Natural killer cell (primary cell): ENCODE data around the gene NKD1. TPM values are rescaled to one million over a fixed set of nuclear protein-coding genes. Genes with fewer than 3 reads are reported as not detected.

ENCODE experiments used
- ATAC-seq, 3 donors: fragments of 150-1000 bp in 2 of 3; fragments of 200-7000 bp in 1 of 3; cut with Tn5 transposase; 1 replicate in 1 of 3; 2 replicates in 2 of 3; pipeline ENCODE4 v1.10.0; 2021; ENCODE audit warnings: mild to moderate bottlenecking in 2 of 3, moderate library complexity in 2 of 3
- DNase-seq, 2 donors: peaks; one replicate each; pipeline versions ENCODE4 v3.0.0 to v3.0.0-alpha.2; 2013 to 2021; ENCODE audit warnings: mixed read lengths in 1 of 2
- H3K27ac ChIP-seq: one replicate; pipeline ENCODE4 v1.5.1; 2013; ENCODE audit warnings: mild to moderate bottlenecking, low read length
- H3K27me3 ChIP-seq: one replicate; pipeline ENCODE4 v1.6.1; 2013; ENCODE audit warnings: low read length; ENCODE audit not compliant: control insufficient read depth, insufficient read depth
- H3K36me3 ChIP-seq: one replicate; pipeline ENCODE4 v1.6.1; 2013; ENCODE audit warnings: low read length; ENCODE audit not compliant: control insufficient read depth, insufficient read depth
- H3K4me1 ChIP-seq: one replicate; pipeline ENCODE4 v1.6.1; 2013; ENCODE audit warnings: low read length; ENCODE audit not compliant: control insufficient read depth, insufficient read depth
- H3K4me3 ChIP-seq: one replicate; pipeline ENCODE4 v1.5.1; 2013; ENCODE audit warnings: low read length
- H3K9me3 ChIP-seq: one replicate; pipeline ENCODE4 v1.6.1; 2013; ENCODE audit warnings: low read length; ENCODE audit not compliant: control insufficient read depth, insufficient read depth
- H3K27ac Mint-ChIP-seq, 2 donors: one replicate each; pipeline ENCODE4 v1.8.0; 2022; ENCODE audit warnings: mild to moderate bottlenecking in 2 of 2, mixed read lengths in 2 of 2, moderate library complexity in 1 of 2
- H3K27me3 Mint-ChIP-seq, 2 donors: one replicate each; pipeline ENCODE4 v1.8.0; 2022; ENCODE audit warnings: low read depth in 2 of 2, mixed read lengths in 2 of 2
- H3K36me3 Mint-ChIP-seq: one replicate; pipeline ENCODE4 v1.8.0; 2022; ENCODE audit warnings: mixed read lengths
- H3K4me1 Mint-ChIP-seq, 2 donors: one replicate each; pipeline ENCODE4 v1.8.0; 2022; ENCODE audit warnings: mixed read lengths in 2 of 2
- H3K4me3 Mint-ChIP-seq: one replicate; pipeline ENCODE4 v1.8.0; 2022; ENCODE audit warnings: mild to moderate bottlenecking, moderate library complexity, mixed read lengths
- H3K9me3 Mint-ChIP-seq, 2 donors: one replicate each; pipeline ENCODE4 v1.8.0; 2022; ENCODE audit warnings: mixed read lengths in 2 of 2
- CTCF ChIP-seq: fragments of 200-600 bp; IDR thresholded peaks from one replicate; pipeline ENCODE4 v1.8.0; 2022; ENCODE audit warnings: antibody characterized with exemption
- WGBS: methylation state at CpG from one replicate; pipeline ENCODE4 v1.1.7; 2013; ENCODE audit warnings: missing lambda C conversion rate; ENCODE audit not compliant: insufficient coverage; 5-methylcytosine and 5-hydroxymethylcytosine counted together
- intact Hi-C: fragments of 100-400 bp; cut with micrococcal nuclease; formaldehyde crosslinking; loops from one replicate; pipeline ENCODE4 v1.14.2; 2022
- total RNA-seq, 4 donors: library from RNA; stranded (reverse); fragments of 120-200 nt in 1 of 4; gene quantifications; one replicate each; pipeline versions ENCODE4 v1.2.3 to v1.2.4, GENCODE V29; 2013 to 2022

Gene NKD1
- total RNA-seq, 3 donors from 2014 or later (not counting 1 experiment from before 2014, with no cell fraction given) = 0.75 to 1.5 (median 1.0) TPM

- Histone ChIP-seq H3K36me3 (no peaks in the 10 kb centered on the region), H3K9me3 (no peaks in the 10 kb centered on the region), H3K4me3 (no peak overlapping the region), H3K4me1 (no peaks in the 10 kb centered on the region), H3K27me3 (no peaks in the 10 kb centered on the region), H3K27ac (no peak overlapping the region)
- H3K36me3 Mint-ChIP-seq = no peaks in the 10 kb centered on the region
- no peak for TF ChIP-seq CTCF
- no peaks in the 10 kb centered on the region for H3K9me3 Mint-ChIP-seq
- H3K4me3 Mint-ChIP-seq = no peak overlapping the region
- H3K27me3 Mint-ChIP-seq = peaks cover 0 to 6% of the 10 kb centered on the region in 2 donors
- no peak for DNase-seq
- intact Hi-C loops = no loop called here
- no peaks in the 10 kb centered on the region for H3K4me1 Mint-ChIP-seq
- H3K27ac Mint-ChIP-seq = no peak overlapping the region
- 89% methylated on average over 14 of the region's 14 CpGs for WGBS
- ATAC-seq = no peak
Measured at GRCh38 chr16:50573947-50574744, 25.9 kb downstream of the NKD1 start.

GRCh38 chr16:50574745-50575136, 26.5 kb downstream of the NKD1 start:
- H3K4me3 Mint-ChIP-seq = no peak overlapping the region

GRCh38 chr16:50575743-50576142, 27.5 kb downstream of the NKD1 start:
- H3K27ac ChIP-seq = no peak overlapping the region
- DNase-seq = no peak
- H3K4me3 ChIP-seq = no peak overlapping the region
- ATAC-seq = no peak
- Mint-ChIP-seq H3K4me1 (no peaks in the 10 kb centered on the region), H3K4me3 (no peak overlapping the region), H3K9me3 (no peaks in the 10 kb centered on the region), H3K36me3 (no peaks in the 10 kb centered on the region), H3K27ac (no peak overlapping the region), H3K27me3 (peaks cover 0 to 6% of the 10 kb centered on the region in 2 donors)
- 95% methylated on average over 2 of the region's 2 CpGs for WGBS
- H3K4me1 ChIP-seq = no peaks in the 10 kb centered on the region
- intact Hi-C loops = no loop called here
- no peaks in the 10 kb centered on the region for H3K36me3 ChIP-seq
- H3K9me3 ChIP-seq = no peaks in the 10 kb centered on the region
- H3K27me3 ChIP-seq = no peaks in the 10 kb centered on the region
- no peak for TF ChIP-seq CTCF

More at GRCh38 chr16:50574745-50575136, 26.5 kb downstream of the NKD1 start:
- H3K4me1 Mint-ChIP-seq = no peaks in the 10 kb centered on the region
- no peaks in the 10 kb centered on the region for H3K9me3 Mint-ChIP-seq
- Histone ChIP-seq H3K9me3 (no peaks in the 10 kb centered on the region), H3K4me3 (no peak overlapping the region), H3K36me3 (no peaks in the 10 kb centered on the region), H3K27ac (no peak overlapping the region), H3K4me1 (no peaks in the 10 kb centered on the region), H3K27me3 (no peaks in the 10 kb centered on the region)
- intact Hi-C loops = no loop called here
- ATAC-seq (no peak), DNase-seq (no peak)
- peaks cover 0 to 5% of the 10 kb centered on the region in 2 donors for H3K27me3 Mint-ChIP-seq
- no peaks in the 10 kb centered on the region for H3K36me3 Mint-ChIP-seq
- TF ChIP-seq CTCF = no peak
- H3K27ac Mint-ChIP-seq = no peak overlapping the region
